ENCODE results near the gene EYS. TPM values are rescaled to one million over a fixed set of nuclear protein-coding genes. Genes with fewer than 3 reads are reported as not detected.

Gene EYS
- total RNA-seq, 1 experiment from 2014 or later: not detected

- TF ChIP-seq CTCF (IDR thresholded peaks at IDR 0.05 in 2 of 3, conservative IDR thresholded peaks at IDR 0.05 in 1 of 3; ENCODE audit: borderline replicate concordance in 1 of 3, insufficient read depth in 1 of 3, low read depth in 2 of 3, low read length in 2 of 3) (no peak), SRF (IDR thresholded peaks at IDR 0.05; ENCODE audit: low read depth) (no peak), ZBTB33 (IDR thresholded peaks at IDR 0.05; ENCODE audit: extremely low read depth, insufficient replicate concordance, low read length) (no peak), MAX (IDR thresholded peaks at IDR 0.05) (no peak), ZNF274 (IDR thresholded peaks at IDR 0.05; ENCODE audit: low read depth, low read length) (no peak)
These were observed 1932.1 kb downstream of the EYS start (continued) for GRCh38 chr6:63774961-63775360.

- no peak for DNase-seq (ENCODE audit: low read depth, low spot score)
- intact Hi-C loops (cut with micrococcal nuclease): no loop called here
- no peak overlapping the region for H2AFZ ChIP-seq (ENCODE audit: low read depth, low read length, poor library complexity, severe bottlenecking)
- no peak overlapping the region for H3K9ac ChIP-seq (ENCODE audit: low read length)
- CTCF ChIA-PET: interaction anchor here (1.7 to 2.8 kb wide), 2 partner anchors 9 to 421 kb away, joined by 10 to 15 read pairs; no protein-coding TSS in a partner anchor
- H3K9me3 ChIP-seq (ENCODE audit: control insufficient read depth in 1 of 2, insufficient read depth in 1 of 2, low read depth in 1 of 2, low read length in 2 of 2): no peaks in the 10 kb centered on the region
- no TSS peak for BruUV-seq (replicated peaks)
- H3K27ac ChIP-seq (ENCODE audit: low read depth, low read length): no peak overlapping the region
- H3K36me3 ChIP-seq (ENCODE audit: control insufficient read depth in 1 of 2, insufficient read depth in 2 of 2, low read length in 2 of 2): no peaks in the 10 kb centered on the region
- H3K27me3 ChIP-seq (ENCODE audit: insufficient read depth, low read length): no peaks in the 10 kb centered on the region
- POLR2A ChIA-PET: no interaction called here
- no peak overlapping the region for H3K4me2 ChIP-seq (ENCODE audit: low read length)
- RAD21 ChIA-PET (ENCODE audit: low non-redundant PET in 1 of 2, low total read pairs in 2 of 2, uncharacterized antibody in 2 of 2, unreplicated experiment in 2 of 2): no interaction called here
- no peaks in the 10 kb centered on the region for H4K20me1 ChIP-seq (ENCODE audit: insufficient read depth)
- H3K9me2 ChIP-seq (ENCODE audit: insufficient read depth): no peaks in the 10 kb centered on the region
- no peak for ATAC-seq
- no peak overlapping the region for H3K4me3 ChIP-seq (replicated peaks in 1 of 2; ENCODE audit: low read depth in 1 of 2, low read length in 2 of 2)
- no peaks in the 10 kb centered on the region for H3K79me2 ChIP-seq (ENCODE audit: insufficient read depth, low read length)
- no peaks in the 10 kb centered on the region for H3K4me1 ChIP-seq (ENCODE audit: control insufficient read depth in 1 of 2, insufficient read depth in 2 of 2, low read length in 2 of 2)
- TF ChIP-seq EZH2phosphoT487 (IDR thresholded peaks at IDR 0.05; ENCODE audit: borderline replicate concordance) (no peak), ZFX (IDR thresholded peaks at IDR 0.05) (no peak), SIN3A (IDR thresholded peaks at IDR 0.05; ENCODE audit: low read depth) (no peak), ATF3 (IDR thresholded peaks at IDR 0.05) (no peak), TCF7L2 (IDR thresholded peaks at IDR 0.05; ENCODE audit: borderline replicate concordance, extremely low read depth, insufficient read depth, insufficient read length) (no peak), RAD21 (IDR thresholded peaks at IDR 0.05; ENCODE audit: low read depth) (no peak), EZH2 (IDR thresholded peaks at IDR 0.05) (no peak), ELF1 (IDR thresholded peaks at IDR 0.05; ENCODE audit: borderline replicate concordance, low read depth) (no peak), ZBTB33 (IDR thresholded peaks at IDR 0.05; ENCODE audit: extremely low read depth, insufficient replicate concordance, low read length) (no peak), YY1 (IDR thresholded peaks at IDR 0.05; ENCODE audit: extremely low read depth, insufficient replicate concordance, low read depth, low read length) (no peak), CTCF (IDR thresholded peaks at IDR 0.05 in 2 of 3, conservative IDR thresholded peaks at IDR 0.05 in 1 of 3; ENCODE audit: borderline replicate concordance in 1 of 3, insufficient read depth in 1 of 3, low read depth in 2 of 3, low read length in 2 of 3) (no peak), JUND (IDR thresholded peaks at IDR 0.05) (no peak), POLR2A (IDR thresholded peaks at IDR 0.05; ENCODE audit: borderline replicate concordance, extremely low read depth, insufficient read depth, insufficient read length) (no peak)
These were observed 1933.8 kb downstream of the EYS start for GRCh38 chr6:63773200-63773599.
